Right lobe of liver (tissue), 4 donors: ENCODE measurements around the gene GRM3.
"Not testable (repeated sequence)": the region's sequence is repeated elsewhere in the genome, so short reads cannot be mapped to it uniquely, and the experiment has no call there.

Experiments
- POLR2A ChIP-seq: fragments of 450-650 bp; IDR thresholded peaks from one replicate; pipeline ENCODE4 v1.6.1; 2017; ENCODE audit warnings: antibody characterized with exemption, mild to moderate bottlenecking
- TF ChIP-seq, protein P1 (sequence below), 4 donors: fragments of 200-600 bp in 3 of 4; fragments of 450-650 bp in 1 of 4; IDR thresholded peaks; one replicate each; pipeline versions ENCODE4 v1.5.1 to v1.8.0; 2016 to 2022; ENCODE audit warnings: antibody characterized with exemption in 4 of 4, mild to moderate bottlenecking in 2 of 4
- donor health status: DM: no; HTN: no; CAD: no.
- donor health status: DM: no; HTN: no; CAD: no.
- donor health status: DM: no; HTN: yes; CAD: no.

DNA sequence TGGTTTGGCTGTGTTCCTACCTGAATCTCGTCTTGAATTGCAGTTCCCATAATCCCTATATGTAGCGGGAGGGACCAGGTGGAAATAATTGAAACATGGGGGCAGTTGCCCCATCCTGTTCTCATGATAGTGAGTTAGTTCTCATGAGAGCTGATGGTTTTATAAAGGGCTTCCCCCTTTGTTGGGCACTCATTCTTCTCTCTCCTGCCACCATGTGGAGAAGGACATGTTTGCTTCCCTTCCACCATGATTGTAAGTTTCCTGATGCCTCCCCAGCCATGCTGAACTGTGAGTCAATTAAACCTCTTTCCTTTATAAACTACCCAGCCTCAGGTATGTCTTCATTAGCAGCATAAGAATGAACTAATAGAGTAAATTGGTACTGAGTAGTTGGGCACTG lies 28.0 kb upstream of the GRM3 start:
- TF ChIP-seq, protein P1, sequence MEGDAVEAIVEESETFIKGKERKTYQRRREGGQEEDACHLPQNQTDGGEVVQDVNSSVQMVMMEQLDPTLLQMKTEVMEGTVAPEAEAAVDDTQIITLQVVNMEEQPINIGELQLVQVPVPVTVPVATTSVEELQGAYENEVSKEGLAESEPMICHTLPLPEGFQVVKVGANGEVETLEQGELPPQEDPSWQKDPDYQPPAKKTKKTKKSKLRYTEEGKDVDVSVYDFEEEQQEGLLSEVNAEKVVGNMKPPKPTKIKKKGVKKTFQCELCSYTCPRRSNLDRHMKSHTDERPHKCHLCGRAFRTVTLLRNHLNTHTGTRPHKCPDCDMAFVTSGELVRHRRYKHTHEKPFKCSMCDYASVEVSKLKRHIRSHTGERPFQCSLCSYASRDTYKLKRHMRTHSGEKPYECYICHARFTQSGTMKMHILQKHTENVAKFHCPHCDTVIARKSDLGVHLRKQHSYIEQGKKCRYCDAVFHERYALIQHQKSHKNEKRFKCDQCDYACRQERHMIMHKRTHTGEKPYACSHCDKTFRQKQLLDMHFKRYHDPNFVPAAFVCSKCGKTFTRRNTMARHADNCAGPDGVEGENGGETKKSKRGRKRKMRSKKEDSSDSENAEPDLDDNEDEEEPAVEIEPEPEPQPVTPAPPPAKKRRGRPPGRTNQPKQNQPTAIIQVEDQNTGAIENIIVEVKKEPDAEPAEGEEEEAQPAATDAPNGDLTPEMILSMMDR (IDR thresholded peaks at IDR 0.05), result not testable (repeated sequence)
- TF ChIP-seq POLR2A, result not testable (repeated sequence)
